GM18505 (cell line): ENCODE results near the gene MPO.

Experiments
- ATAC-seq: cut with Tn5 transposase; IDR thresholded peaks from one replicate; pipeline ENCODE4 v1.9.1; 2021; ENCODE audit not compliant: unreplicated experiment
- POLR2A ChIP-seq: IDR thresholded peaks from 4 replicates; pipeline ENCODE4 v1.6.1; 2011; ENCODE audit warnings: borderline replicate concordance; ENCODE audit not compliant: insufficient read depth, insufficient read length; ENCODE audit errors: extremely low read depth

MPO gene

GRCh38 chr17:58315750-58316149, 35.0 kb upstream of the MPO start:
- no peak for TF ChIP-seq POLR2A
- ATAC-seq, result no peak

DNA sequence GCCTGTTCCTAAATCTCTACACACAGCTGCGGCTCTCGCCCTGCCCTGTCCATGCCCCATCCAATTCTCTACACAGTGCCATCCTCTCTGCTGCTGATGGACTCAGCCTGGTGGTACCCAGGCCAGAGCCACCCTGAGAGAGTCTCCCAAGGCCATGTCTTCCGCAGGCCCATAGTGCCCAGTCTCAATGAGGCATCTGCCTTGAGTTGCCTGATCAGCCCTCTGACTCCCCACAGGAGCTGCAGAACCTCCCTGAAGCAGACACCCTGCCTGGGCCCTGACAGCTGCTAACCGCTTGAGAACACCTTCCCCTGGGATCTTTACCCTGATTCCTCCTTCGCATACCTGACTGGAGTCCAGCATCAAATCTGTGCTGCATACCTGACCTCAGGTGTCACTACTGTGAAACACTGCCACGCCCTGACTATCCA, 34.6 kb upstream of the MPO start:
- no peak for TF ChIP-seq POLR2A
- ATAC-seq, result no peak

DNA sequence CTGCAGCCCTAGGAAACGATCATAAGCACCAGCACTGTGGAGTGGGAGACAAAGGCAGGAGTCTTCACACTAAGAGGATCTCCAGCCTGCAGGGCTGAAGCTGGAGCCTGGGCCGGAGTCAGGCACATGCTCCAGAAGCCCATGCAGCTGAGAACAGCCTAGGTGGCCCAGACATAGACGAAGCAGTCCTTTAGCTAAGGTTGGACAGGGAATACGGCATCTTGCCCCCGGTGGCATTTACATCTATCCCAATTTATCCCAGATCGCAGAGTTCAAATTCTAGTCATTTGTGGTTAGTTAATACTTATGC, 33.9 kb upstream of the MPO start:
- TF ChIP-seq POLR2A, result no peak
- ATAC-seq, result no peak

DNA sequence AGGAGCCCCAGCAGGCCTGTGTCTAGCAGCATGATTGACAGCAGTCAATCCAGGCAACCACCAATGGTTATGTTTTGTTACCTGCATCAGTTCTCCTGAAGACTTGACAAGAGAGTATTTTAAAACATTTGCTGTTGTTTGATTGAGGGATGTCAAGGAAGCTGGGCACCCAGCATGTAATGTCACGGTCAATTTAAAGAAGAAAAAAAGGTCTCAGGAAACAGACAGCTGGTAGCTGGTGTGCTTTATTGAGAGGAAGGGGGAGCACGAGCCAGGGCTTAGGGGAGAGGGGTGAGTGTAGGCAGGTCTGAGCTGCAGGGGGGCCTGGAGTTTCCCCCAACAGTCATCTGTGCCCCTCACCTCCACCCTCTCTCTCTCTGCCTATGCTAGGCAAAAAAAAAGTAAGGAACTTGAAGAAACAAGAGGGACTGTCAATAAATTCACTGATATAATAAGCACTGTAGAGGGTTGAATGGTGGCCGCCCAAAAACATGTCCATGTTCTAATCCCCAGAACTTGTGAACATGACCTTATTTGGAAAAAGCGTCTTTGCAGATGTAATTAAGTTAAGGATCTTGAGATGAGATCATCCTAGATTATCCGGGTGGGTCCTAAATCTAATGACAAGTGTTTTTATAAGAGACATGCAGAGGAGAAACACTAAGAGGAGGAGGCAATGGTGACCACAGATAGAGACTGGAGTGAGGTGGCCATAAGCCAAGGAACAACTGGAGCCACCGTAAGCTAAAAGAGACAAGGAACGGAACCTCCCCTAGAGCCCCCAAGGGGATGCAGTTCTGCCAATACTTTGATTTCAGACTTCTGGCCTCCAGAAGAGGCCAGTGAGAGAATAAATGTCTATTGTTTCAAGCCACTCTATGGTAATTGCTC, 33.3 kb upstream of the MPO start:
- TF ChIP-seq POLR2A, result no peak
- ATAC-seq, result no peak

DNA sequence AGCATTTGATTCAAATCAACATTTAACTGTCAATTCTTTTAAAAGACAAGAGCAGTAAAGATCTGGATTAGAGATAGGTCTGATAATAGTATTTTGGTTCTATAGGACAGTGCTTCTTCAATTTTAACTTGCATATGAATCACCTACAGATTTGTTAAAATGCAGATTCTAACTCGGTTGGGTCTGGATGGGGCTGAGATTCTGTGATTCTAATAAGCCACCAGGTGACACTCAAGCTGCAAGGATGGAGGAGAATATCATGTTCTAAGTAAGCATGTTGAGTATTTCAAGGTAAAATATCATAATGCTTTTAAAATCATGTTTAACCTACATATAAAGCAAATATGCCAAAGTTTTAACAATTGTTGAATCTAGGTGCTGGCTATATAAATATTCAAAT, 32.1 kb upstream of the MPO start:
- TF ChIP-seq POLR2A, result no peak

DNA sequence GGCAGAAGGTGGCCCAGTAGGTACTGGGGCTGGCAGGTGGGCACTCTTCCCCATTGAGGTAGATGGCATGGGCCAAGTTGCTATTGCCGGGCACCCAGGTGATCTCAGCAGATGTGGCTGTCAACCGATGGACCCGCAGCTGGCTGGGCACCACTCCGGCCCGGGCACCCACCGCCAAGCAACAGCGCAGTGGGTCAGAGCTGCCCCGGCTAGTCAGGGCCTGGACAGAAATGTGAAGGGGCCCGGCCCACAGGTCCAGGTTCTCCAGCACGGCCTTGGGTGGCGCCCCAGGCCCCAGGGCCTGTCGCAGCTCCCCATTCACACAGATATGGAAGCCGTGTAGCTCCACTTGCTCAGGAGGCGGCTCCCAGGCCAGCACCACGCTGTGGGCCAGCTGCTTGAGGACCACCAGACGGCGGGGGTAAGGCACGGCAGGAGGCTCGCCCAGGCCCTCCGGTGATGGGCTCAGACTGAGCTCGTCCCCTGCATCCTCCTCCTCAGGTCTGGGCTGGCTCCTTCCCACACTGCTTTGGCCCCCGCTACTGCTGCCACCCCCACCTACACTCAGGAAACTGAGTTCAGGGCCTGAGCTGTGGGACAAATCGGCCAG, 31.4 kb upstream of the MPO start:
- no peak for ATAC-seq
- TF ChIP-seq POLR2A, result no peak

More for the DNA sequence above, 32.1 kb upstream of the MPO start:
- no peak for ATAC-seq

- TF ChIP-seq POLR2A, result no peak
- no peak for ATAC-seq
Observed at GRCh38 chr17:58311429-58311894, 30.7 kb upstream of the MPO start.

DNA sequence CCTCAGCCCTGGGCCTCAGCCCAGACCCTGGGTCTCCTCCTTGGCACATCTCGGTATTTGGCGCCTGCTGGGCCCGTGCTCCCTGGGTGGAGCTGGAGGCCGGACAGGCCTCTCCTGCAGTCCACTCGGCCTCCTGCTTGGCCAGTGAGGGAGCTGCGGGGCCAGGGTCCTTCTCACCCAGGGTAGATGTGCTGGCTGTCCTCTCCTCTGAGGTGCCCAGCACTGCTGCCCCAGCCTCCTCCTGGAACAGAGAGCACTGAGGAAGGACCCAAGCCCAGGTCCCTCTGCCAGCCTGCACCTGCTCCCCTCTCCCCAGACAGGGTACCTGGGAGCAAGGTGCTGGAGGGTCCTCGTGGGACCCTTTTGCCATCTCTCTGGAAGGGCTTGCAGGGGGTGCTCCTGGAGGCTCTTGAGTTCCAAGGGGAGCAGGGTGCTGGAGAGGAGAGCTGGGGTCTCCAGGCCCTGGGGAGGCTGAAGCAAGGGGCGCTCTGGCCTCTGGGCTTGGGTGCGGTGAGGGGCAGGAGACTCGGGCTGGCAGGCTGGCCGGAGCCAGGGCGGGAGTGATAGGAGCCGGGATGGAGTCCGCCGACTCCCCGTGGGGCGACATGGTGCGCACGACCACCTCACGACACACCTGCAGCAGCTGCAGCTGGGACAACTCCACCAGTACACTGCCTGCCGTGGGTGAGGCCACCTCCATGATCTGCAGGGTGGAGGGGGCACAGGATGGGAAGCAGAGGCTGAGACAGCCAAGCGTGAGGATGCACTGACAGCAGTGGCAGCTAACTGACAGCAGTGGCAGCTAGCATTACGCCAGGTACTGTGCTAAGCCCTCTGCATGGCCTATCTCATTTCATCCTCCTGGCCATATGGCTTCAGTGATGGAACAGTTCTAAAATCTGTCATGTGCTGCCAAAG, 30.0 kb upstream of the MPO start:
- no peak for ATAC-seq
- TF ChIP-seq POLR2A, result no peak

GRCh38 chr17:58309918-58310259, 29.2 kb upstream of the MPO start:
- no peak for TF ChIP-seq POLR2A
- no peak for ATAC-seq

DNA sequence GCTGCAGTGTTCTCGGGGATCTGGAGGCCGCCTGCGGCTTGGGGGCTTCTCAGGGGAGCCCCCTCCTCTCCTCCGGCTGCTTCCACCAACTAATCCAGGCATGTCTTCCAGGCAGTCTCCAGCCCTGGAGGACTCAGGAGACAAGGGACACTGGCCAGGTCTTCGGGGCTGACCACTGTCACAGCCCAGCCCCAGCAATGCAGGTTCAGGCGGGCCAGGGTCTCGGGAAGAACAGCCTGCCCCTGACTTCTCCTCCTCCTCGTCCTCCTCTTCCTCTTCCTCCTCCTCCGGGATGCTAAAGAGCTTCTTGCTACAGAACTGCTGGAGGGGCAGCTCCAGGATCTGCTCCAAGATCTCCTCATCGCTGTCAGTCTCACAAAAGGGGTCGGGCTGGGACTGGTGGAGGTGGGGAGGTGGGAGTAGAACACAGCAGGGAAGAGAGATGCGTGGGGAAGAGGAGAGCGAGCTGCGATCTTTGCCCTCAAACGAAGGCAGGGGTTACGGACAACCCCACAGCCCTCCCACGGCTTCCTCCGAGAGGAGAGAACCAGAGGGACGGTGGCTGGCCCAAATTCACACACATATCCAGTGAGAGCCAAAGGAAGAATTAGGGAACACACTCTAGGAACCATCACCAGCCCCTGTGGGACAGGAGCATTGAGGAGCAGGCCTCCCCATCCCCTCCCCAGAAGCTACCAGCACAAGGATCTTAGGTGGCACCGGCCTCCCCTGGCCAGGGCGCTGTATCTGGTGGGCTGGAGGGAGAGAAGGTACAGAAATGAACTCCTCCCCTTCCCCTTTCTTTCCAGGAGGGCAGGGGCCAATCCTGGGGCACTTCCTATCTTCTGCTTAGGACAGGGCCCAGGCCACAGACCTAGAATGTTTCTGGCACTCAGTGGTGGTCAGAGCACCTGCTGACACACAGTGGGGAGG, 28.5 kb upstream of the MPO start:
- no peak for ATAC-seq
- TF ChIP-seq POLR2A, result no peak

GRCh38 chr17:58308173-58308984, 27.6 kb upstream of the MPO start:
- no peak for ATAC-seq
- TF ChIP-seq POLR2A, result no peak
